Esophagus muscularis mucosa (tissue), 4 donors: ENCODE measurements around the gene CAMK2G. TPM values are rescaled to one million over a fixed set of nuclear protein-coding genes. Genes with fewer than 3 reads are reported as not detected.

ENCODE experiments used
- DNase-seq: peaks from one replicate; pipeline ENCODE4 v3.0.0-alpha.2; 2017; ENCODE audit errors: extremely low spot score
- H3K27ac ChIP-seq, 4 donors: fragments of 200-600 bp; sonication (generic); replicated peaks in 1 of 4; 1 replicate in 3 of 4; 2 replicates in 1 of 4; pipeline ENCODE4 v1.5.1; 2016 to 2019; ENCODE audit warnings: mild to moderate bottlenecking in 1 of 4
- H3K27me3 ChIP-seq, 4 donors: fragments of 200-600 bp; sonication (generic); one replicate each; pipeline versions ENCODE4 v1.5.1 to v1.6.0; 2016 to 2019
- H3K36me3 ChIP-seq, 4 donors: fragments of 200-600 bp; sonication (generic); one replicate each; pipeline ENCODE4 v1.5.1; 2016 to 2019
- H3K4me1 ChIP-seq, 4 donors: fragments of 200-600 bp; sonication (generic); one replicate each; pipeline ENCODE4 v1.5.1; 2016 to 2019
- H3K4me3 ChIP-seq, 4 donors: fragments of 200-600 bp; sonication (generic); 1 replicate in 2 of 4; 2 replicates in 2 of 4; pipeline ENCODE4 v1.5.1; 2016 to 2019; ENCODE audit warnings: mild to moderate bottlenecking in 4 of 4, moderate library complexity in 1 of 4
- H3K9me3 ChIP-seq, 4 donors: fragments of 200-600 bp; sonication (generic); 1 replicate in 3 of 4; 2 replicates in 1 of 4; pipeline ENCODE4 v1.5.1; 2016 to 2019
- EP300 ChIP-seq: sonication (generic); formaldehyde crosslinking; IDR thresholded peaks from one replicate; pipeline ENCODE4 v1.6.1; 2017; ENCODE audit warnings: antibody characterized with exemption
- POLR2A ChIP-seq: fragments of 450-650 bp; IDR thresholded peaks from one replicate; pipeline ENCODE4 v1.6.1; 2017; ENCODE audit warnings: antibody characterized with exemption, moderate library complexity, mild to moderate bottlenecking, low read depth
- POLR2AphosphoS5 ChIP-seq, 2 donors: sonication (generic); formaldehyde crosslinking; IDR thresholded peaks; one replicate each; pipeline ENCODE4 v1.6.1; 2017; ENCODE audit warnings: antibody characterized with exemption in 2 of 2
- WGBS: methylation state at CpG from one replicate; pipeline ENCODE4 v1.1.5; 2018; 5-methylcytosine and 5-hydroxymethylcytosine counted together
- intact Hi-C: fragments of 100-400 bp; cut with DNase I; formaldehyde crosslinking; loops from one replicate; pipeline ENCODE4 v1.15.1; 2023
- total RNA-seq, 4 donors: library from RNA; depleted of rRNA; stranded (reverse); fragments of >200 nt; gene quantifications; one replicate each; pipeline versions ENCODE4 v1.1.0 to v1.2.1, GENCODE V29; 2016
- TF ChIP-seq, protein P1 (sequence below), 3 experiments: fragments of 200-600 bp in 2 of 3; fragments of 450-650 bp in 1 of 3; sonication (generic) in 2 of 3; IDR thresholded peaks; one replicate each; pipeline ENCODE4 v1.5.1; 2017 to 2019; ENCODE audit warnings: antibody characterized with exemption in 3 of 3, mild to moderate bottlenecking in 2 of 3, moderate library complexity in 1 of 3

The CAMK2G gene
- total RNA-seq, 4 donors from 2014 or later, result 96.4 to 201 (median 159) TPM

DNA sequence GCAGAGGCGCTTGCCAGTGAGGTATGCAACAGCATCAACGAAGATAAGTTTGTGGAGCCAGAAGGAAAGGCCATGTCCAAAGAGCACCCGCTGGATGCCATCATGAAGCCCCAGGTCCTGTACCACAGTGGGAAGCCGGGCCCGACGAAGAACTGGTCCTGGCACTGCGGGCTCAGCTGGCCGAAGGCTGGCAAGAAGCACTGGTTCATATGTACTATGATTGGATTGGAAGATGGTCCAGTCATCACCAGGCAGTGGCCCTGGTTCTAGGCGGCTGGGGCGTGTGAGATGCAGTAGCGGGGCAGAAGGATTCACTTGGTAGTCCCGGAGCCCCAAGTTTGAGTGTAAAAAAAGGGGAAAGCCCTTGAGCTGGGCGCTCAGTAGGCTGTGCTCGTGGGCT is 66.9 kb downstream of the CAMK2G start:
- Histone ChIP-seq H3K4me1 (peaks cover 16 to 51% (median 41%) of the 10 kb centered on the region in 4 donors), H3K27me3 (peaks cover 0 to 3% (median 0%) of the 10 kb centered on the region in 4 donors), H3K27ac (no peak overlapping the region), H3K4me3 (no peak overlapping the region), H3K36me3 (peaks cover 55 to 68% (median 64%) of the 10 kb centered on the region in 4 donors), H3K9me3 (no peaks in the 10 kb centered on the region)
- 96% methylated on average over 14 of the region's 14 CpGs for WGBS
- intact Hi-C loops, result no loop called here
- no peak for DNase-seq
- TF ChIP-seq POLR2A (no peak), EP300 (no peak), POLR2AphosphoS5 (IDR thresholded peaks at IDR 0.05) (no peak)
- TF ChIP-seq, protein P1, sequence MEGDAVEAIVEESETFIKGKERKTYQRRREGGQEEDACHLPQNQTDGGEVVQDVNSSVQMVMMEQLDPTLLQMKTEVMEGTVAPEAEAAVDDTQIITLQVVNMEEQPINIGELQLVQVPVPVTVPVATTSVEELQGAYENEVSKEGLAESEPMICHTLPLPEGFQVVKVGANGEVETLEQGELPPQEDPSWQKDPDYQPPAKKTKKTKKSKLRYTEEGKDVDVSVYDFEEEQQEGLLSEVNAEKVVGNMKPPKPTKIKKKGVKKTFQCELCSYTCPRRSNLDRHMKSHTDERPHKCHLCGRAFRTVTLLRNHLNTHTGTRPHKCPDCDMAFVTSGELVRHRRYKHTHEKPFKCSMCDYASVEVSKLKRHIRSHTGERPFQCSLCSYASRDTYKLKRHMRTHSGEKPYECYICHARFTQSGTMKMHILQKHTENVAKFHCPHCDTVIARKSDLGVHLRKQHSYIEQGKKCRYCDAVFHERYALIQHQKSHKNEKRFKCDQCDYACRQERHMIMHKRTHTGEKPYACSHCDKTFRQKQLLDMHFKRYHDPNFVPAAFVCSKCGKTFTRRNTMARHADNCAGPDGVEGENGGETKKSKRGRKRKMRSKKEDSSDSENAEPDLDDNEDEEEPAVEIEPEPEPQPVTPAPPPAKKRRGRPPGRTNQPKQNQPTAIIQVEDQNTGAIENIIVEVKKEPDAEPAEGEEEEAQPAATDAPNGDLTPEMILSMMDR (IDR thresholded peaks at IDR 0.05), result no peak

DNA sequence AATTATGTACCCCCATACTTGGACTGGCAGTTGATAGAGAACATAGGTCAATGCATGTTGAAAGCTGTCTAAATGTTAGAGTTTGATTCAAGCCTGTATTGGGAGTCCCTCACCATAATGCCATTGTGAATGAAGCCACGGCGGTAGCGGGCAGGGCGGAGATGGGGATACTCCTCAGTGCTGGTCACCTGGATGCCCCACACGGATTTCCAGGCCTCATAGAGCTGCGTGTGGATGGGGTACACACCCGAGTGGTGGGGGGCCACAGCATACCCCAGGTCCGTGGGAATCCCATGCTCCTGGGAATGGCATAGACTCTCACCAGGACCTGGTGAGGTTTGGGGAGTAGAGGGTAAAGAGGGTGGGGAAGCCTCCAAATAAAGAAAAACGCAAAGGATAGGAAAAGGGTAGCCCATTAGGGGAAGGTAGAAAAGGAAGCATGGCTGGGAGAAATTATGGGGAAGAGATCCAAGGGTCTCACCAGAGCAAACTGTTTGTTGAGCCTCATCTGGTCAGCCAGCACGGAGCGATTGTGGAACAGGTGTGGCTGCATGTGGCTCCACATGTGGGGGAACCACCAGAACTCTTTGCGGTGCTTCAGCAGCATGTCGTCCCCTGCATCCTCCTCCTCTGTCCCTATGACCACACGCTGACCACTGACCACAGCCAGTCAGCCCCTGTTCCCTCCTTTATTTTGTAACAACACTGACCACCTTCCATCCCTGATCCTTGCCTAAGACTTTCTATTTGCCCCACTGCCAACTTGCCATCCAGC is 68.0 kb downstream of the CAMK2G start:
- peaks cover 64 to 79% (median 75%) of the 10 kb centered on the region in 4 donors for H3K36me3 ChIP-seq
- TF ChIP-seq, protein P1 (IDR thresholded peaks at IDR 0.05), result no peak
- no peaks in the 10 kb centered on the region for H3K27me3 ChIP-seq
- H3K4me3 ChIP-seq, result no peak overlapping the region
- no peaks in the 10 kb centered on the region for H3K9me3 ChIP-seq
- no peak for DNase-seq
- peaks cover 16 to 46% (median 37%) of the 10 kb centered on the region in 4 donors for H3K4me1 ChIP-seq
- 88% methylated on average over 14 of the region's 14 CpGs for WGBS
- peak overlapping the region in 1 of 4 donors; percentile 4 for H3K27ac ChIP-seq
- intact Hi-C loops, result no loop called here

DNA sequence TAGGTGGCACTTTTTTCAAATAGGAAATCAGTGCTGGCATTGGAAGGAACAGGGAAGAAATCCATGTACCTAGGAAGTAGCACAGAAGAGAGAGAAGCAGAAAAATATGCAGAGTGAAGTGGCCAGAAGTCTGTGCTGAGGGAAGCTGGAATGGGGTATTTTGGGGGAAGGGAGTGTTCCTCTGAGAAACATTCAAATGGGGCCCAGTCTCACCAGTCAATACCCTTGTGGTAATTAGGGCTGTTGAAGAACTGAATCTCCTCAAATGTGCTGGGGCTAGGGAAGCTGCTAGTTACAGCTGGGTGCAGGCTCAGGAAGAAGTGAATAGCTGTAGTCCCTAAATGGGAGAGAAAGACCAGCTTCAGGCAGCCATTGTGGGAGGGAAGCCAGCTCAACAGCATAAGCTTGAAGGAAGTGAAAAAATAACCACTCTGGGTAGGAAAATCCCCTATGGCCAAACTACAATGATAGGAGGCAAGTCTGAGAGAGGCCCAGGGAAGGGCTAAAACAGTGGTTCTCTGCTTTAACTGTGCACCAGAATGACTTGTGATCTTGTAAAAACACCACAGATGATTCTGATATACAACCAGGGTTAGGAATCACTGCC is 70.6 kb downstream of the CAMK2G start:
- Histone ChIP-seq H3K27ac (no peak overlapping the region), H3K9me3 (no peaks in the 10 kb centered on the region), H3K4me1 (peaks cover 0 to 25% (median 16%) of the 10 kb centered on the region in 4 donors), H3K27me3 (no peaks in the 10 kb centered on the region), H3K4me3 (no peak overlapping the region), H3K36me3 (peaks cover 81 to 100% (median 98%) of the 10 kb centered on the region in 4 donors)
- TF ChIP-seq POLR2A (no peak), POLR2AphosphoS5 (IDR thresholded peaks at IDR 0.05) (no peak), EP300 (no peak)
- TF ChIP-seq, protein P1 (IDR thresholded peaks at IDR 0.05), result no peak
- no peak for DNase-seq
- intact Hi-C loops, result no loop called here

DNA sequence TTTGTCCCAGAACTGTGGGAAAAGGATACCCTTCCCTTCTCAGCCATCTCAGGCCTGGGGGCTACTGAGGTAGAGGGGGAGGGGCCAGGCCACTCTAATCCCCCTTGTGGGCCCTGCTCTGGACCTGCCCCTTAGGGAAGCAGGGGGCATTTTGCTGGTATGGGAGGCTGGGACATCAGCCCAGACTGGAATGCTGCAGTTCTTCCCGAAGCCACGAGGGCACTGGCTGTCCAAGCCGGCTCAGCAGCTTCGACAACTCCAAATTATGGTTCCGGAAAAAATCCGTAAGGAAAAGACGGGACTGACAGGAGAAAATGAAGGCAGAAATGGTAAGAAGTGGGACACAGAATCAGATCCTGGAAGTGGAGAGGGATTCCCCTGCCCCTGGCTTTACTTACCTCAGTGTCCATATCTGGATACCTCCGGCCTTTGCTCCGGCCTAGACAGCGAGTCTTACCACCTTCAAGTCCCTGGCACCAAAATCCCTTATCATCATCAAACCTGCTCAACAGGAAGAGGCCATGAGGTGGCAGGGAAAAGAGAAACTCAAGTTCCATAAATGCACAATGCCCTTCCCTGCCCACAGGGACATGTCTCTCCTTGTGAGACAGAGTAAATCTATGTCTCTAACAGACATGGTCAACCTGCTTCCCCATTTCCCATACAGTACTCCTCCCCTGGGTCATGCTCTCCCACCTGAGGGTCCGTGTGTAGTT is 71.9 kb downstream of the CAMK2G start:
- H3K36me3 ChIP-seq, result peaks cover 87 to 100% (median 99%) of the 10 kb centered on the region in 4 donors
- TF ChIP-seq EP300 (no peak), POLR2A (no peak), POLR2AphosphoS5 (IDR thresholded peaks at IDR 0.05) (peak in 1 of 2 donors; percentile 32)
- WGBS, result 86% methylated on average over 11 of the region's 11 CpGs
- intact Hi-C loops, result no loop called here
- no peak overlapping the region for H3K27ac ChIP-seq
- H3K4me1 ChIP-seq, result peaks cover 0 to 15% (median 11%) of the 10 kb centered on the region in 4 donors
- no peaks in the 10 kb centered on the region for H3K9me3 ChIP-seq
- no peak for DNase-seq
- H3K4me3 ChIP-seq, result no peak overlapping the region
- H3K27me3 ChIP-seq, result no peaks in the 10 kb centered on the region

DNA sequence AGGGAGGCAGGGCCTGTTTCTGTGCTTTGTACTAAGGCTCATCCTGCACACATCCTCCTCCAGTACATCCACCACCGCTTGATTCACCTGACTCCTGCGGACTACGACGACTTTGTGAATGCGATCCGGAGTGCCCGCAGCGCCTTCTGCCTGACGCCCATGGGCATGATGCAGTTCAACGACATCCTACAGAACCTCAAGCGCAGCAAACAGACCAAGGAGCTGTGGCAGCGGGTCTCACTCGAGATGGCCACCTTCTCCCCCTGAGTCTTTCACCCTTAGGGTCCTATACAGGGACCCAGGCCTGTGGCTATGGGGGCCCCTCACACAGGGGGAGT is 73.1 kb downstream of the CAMK2G start:
- Histone ChIP-seq H3K4me1 (peaks cover 0 to 2% (median under 1%) of the 10 kb centered on the region in 4 donors), H3K4me3 (no peak overlapping the region), H3K9me3 (no peaks in the 10 kb centered on the region), H3K27ac (no peak overlapping the region), H3K36me3 (peaks cover 87 to 100% (median 99%) of the 10 kb centered on the region in 4 donors), H3K27me3 (no peaks in the 10 kb centered on the region)
- intact Hi-C loops, result no loop called here
- WGBS, result 74% methylated on average over 13 of the region's 13 CpGs
- no peak for DNase-seq
- TF ChIP-seq POLR2AphosphoS5 (IDR thresholded peaks at IDR 0.05), result peak in 1 of 2 donors; percentile 45
- TF ChIP-seq, protein P1 (IDR thresholded peaks at IDR 0.05), result no peak
